ENCODE measurements around the gene CES2.

- no peak for TF ChIP-seq CTCF (IDR thresholded peaks at IDR 0.05 in 8 of 11, conservative IDR thresholded peaks at IDR 0.05 in 3 of 11)
- TF ChIP-seq POLR2AphosphoS5 (IDR thresholded peaks at IDR 0.05): no peak
Measured at GRCh38 chr16:66950437-66950836, 15.1 kb downstream of the CES2 start.
